IMR-90 (cell line): ENCODE measurements around the gene PHAF1. TPM values are rescaled to one million over a fixed set of nuclear protein-coding genes. Genes with fewer than 3 reads are reported as not detected.

Experiments
- ATAC-seq: fragments of 200-7000 bp; cut with Tn5 transposase; 2 replicates; pipeline ENCODE4 v1.9.1; 2020; ENCODE audit warnings: low read depth, mild to moderate bottlenecking, moderate library complexity
- BruUV-seq: library from RNA; stranded (reverse); fragments of 400-500 nt; replicated peaks from 2 replicates; lab custom pipeline; 2021; lab: Mats Ljungman, UMichigan
- CTCF ChIA-PET: fragments of 300-600 bp; formaldehyde crosslinking; extraction: SDS; loops from one replicate; lab custom pipeline; 2021; ENCODE audit warnings: antibody characterized with exemption; lab: Yijun Ruan, JAX
- POLR2A ChIA-PET: fragments of 300-600 bp; sonication (Branson Sonifier 250); formaldehyde crosslinking; loops from one replicate; lab custom pipeline; 2022; ENCODE audit warnings: antibody characterized with exemption; ENCODE audit not compliant: unreplicated experiment; lab: Charles Lee
- DNase-seq: peaks from one replicate; pipeline ENCODE4 v3.0.0; 2013
- H2AFZ ChIP-seq: replicated peaks from 2 replicates; pipeline ENCODE3; 2013; ENCODE audit warnings: low read length, mild to moderate bottlenecking; ENCODE audit not compliant: poor library complexity
- H2AK5ac ChIP-seq: 2 replicates; pipeline ENCODE4 v1.6.1; 2013; ENCODE audit warnings: low read depth, low read length, inconsistent platforms
- H2AK9ac ChIP-seq: replicated peaks from 2 replicates; pipeline ENCODE3; 2013; ENCODE audit warnings: mild to moderate bottlenecking, low read depth, low read length, moderate library complexity; ENCODE audit not compliant: poor library complexity
- H2BK120ac ChIP-seq: 2 replicates; pipeline ENCODE4 v1.6.1; 2013; ENCODE audit warnings: low read depth, low read length, inconsistent platforms
- H2BK15ac ChIP-seq: 3 replicates; pipeline ENCODE4 v1.6.1; 2013; ENCODE audit warnings: low read depth, low read length, inconsistent platforms
- H2BK20ac ChIP-seq: 2 replicates; pipeline ENCODE4 v1.6.1; 2013; ENCODE audit warnings: low read depth, mild to moderate bottlenecking, inconsistent platforms, low read length, moderate library complexity
- H2BK5ac ChIP-seq: 2 replicates; pipeline ENCODE4 v1.6.1; 2013; ENCODE audit warnings: mild to moderate bottlenecking, low read depth, low read length, inconsistent platforms; ENCODE audit not compliant: poor library complexity, severe bottlenecking
- H3K14ac ChIP-seq: replicated peaks from 2 replicates; pipeline ENCODE4 v1.6.1; 2013; ENCODE audit warnings: low read depth, low read length, inconsistent platforms
- H3K18ac ChIP-seq: 2 replicates; pipeline ENCODE4 v1.6.1; 2013; ENCODE audit warnings: low read depth, low read length, control low read depth
- H3K23ac ChIP-seq: 2 replicates; pipeline ENCODE4 v1.6.1; 2013; ENCODE audit warnings: low read depth, low read length, inconsistent platforms
- H3K27ac ChIP-seq: 2 replicates; pipeline ENCODE4 v1.5.1; 2013; ENCODE audit warnings: mild to moderate bottlenecking, control low read depth, low read length; ENCODE audit not compliant: insufficient read depth
- H3K27me3 ChIP-seq: 2 replicates; pipeline ENCODE4 v1.6.1; 2013; ENCODE audit warnings: low read length; ENCODE audit not compliant: control insufficient read depth, insufficient read depth
- H3K36me3 ChIP-seq: 2 replicates; pipeline ENCODE4 v1.6.1; 2013; ENCODE audit warnings: low read length, mixed read lengths; ENCODE audit not compliant: control insufficient read depth, insufficient read depth
- H3K4ac ChIP-seq: 2 replicates; pipeline ENCODE4 v1.6.1; 2013; ENCODE audit warnings: low read depth, low read length, inconsistent platforms
- H3K4me1 ChIP-seq: 2 replicates; pipeline ENCODE4 v1.6.1; 2013; ENCODE audit warnings: low read length, mixed read lengths; ENCODE audit not compliant: control insufficient read depth, insufficient read depth
- H3K4me2 ChIP-seq: 2 replicates; pipeline ENCODE4 v1.6.1; 2013; ENCODE audit warnings: low read depth, mild to moderate bottlenecking, control low read depth, low read length, moderate library complexity
- H3K4me3 ChIP-seq: 2 replicates; pipeline ENCODE4 v1.5.1; 2013; ENCODE audit warnings: low read depth, mild to moderate bottlenecking, control low read depth, low read length, moderate library complexity; ENCODE audit not compliant: insufficient read depth
- H3K56ac ChIP-seq: 2 replicates; pipeline ENCODE4 v1.6.1; 2013; ENCODE audit warnings: low read length, inconsistent platforms; ENCODE audit not compliant: insufficient read depth; ENCODE audit errors: extremely low read depth
- H3K79me1 ChIP-seq, 2 experiments: 2 replicates each; pipeline ENCODE4 v1.6.1; 2013; ENCODE audit warnings: low read length in 2 of 2, inconsistent platforms in 1 of 2, low read depth in 1 of 2
- H3K9ac ChIP-seq: 2 replicates; pipeline ENCODE4 v1.6.1; 2013; ENCODE audit warnings: low read depth, low read length, control low read depth
- H3K9me1 ChIP-seq: 2 replicates; pipeline ENCODE4 v1.6.1; 2013; ENCODE audit warnings: low read length, inconsistent platforms; ENCODE audit not compliant: insufficient read depth
- H3K9me3 ChIP-seq: 2 replicates; pipeline ENCODE4 v1.6.1; 2013; ENCODE audit warnings: low read length; ENCODE audit not compliant: control insufficient read depth, insufficient read depth
- H4K20me1 ChIP-seq: 2 replicates; pipeline ENCODE4 v1.6.1; 2013; ENCODE audit warnings: low read length, inconsistent platforms; ENCODE audit not compliant: insufficient read depth
- H4K5ac ChIP-seq: 2 replicates; pipeline ENCODE4 v1.6.1; 2013; ENCODE audit warnings: mild to moderate bottlenecking, low read depth, low read length, control low read depth
- H4K8ac ChIP-seq, 2 experiments: 2 replicates each; pipeline ENCODE4 v1.6.1; 2013; ENCODE audit warnings: low read depth in 2 of 2, low read length in 2 of 2, control low read depth in 1 of 2, inconsistent platforms in 1 of 2
- H4K91ac ChIP-seq: 2 replicates; pipeline ENCODE4 v1.6.1; 2013; ENCODE audit warnings: low read depth, low read length, inconsistent platforms; ENCODE audit not compliant: insufficient read depth
- BHLHE40 ChIP-seq: fragments of 150-350 bp; IDR thresholded peaks from 2 replicates; pipeline ENCODE4 v1.6.1; 2016; ENCODE audit warnings: mild to moderate bottlenecking, low read depth, low read length
- CEBPB ChIP-seq: IDR thresholded peaks from 2 replicates; pipeline ENCODE4 v1.6.1; 2012; ENCODE audit warnings: low read depth, low read length, improper control_type of control experiment
- CHD1 ChIP-seq: IDR thresholded peaks from 2 replicates; pipeline ENCODE4 v1.6.1; 2012; ENCODE audit warnings: low read depth, low read length, improper control_type of control experiment
- FOS ChIP-seq: fragments of 150-350 bp; IDR thresholded peaks from 2 replicates; pipeline ENCODE4 v1.6.1; 2016; ENCODE audit warnings: low read depth, low read length
- MAZ ChIP-seq: IDR thresholded peaks from 2 replicates; pipeline ENCODE4 v1.6.1; 2012; ENCODE audit warnings: low read depth, mild to moderate bottlenecking, low read length, improper control_type of control experiment, moderate library complexity, borderline replicate concordance
- MXI1 ChIP-seq: IDR thresholded peaks from 2 replicates; pipeline ENCODE4 v1.6.1; 2012; ENCODE audit warnings: low read depth, mild to moderate bottlenecking, low read length, moderate library complexity, borderline replicate concordance
- RFX5 ChIP-seq: IDR thresholded peaks from 2 replicates; pipeline ENCODE4 v1.8.0; 2012; ENCODE audit warnings: low read depth, mild to moderate bottlenecking, low read length, moderate library complexity
- WGBS, 2 experiments: methylation state at CpG; one replicate each; pipeline versions ENCODE4 v1.1.5 to v1.1.7; 2013; ENCODE audit warnings: missing lambda C conversion rate in 2 of 2; ENCODE audit not compliant: insufficient read length in 1 of 2; ENCODE audit errors: extremely low coverage in 2 of 2; 5-methylcytosine and 5-hydroxymethylcytosine counted together
- dilution Hi-C: fragments of 300-500 bp; cut with HindIII; formaldehyde crosslinking; loops from one replicate; pipeline ENCODE4 v1.14.3; 2018; ENCODE audit warnings: low sequenced_read_pairs; ENCODE audit not compliant: unreplicated experiment
- in situ Hi-C: fragments of 300-500 bp; cut with MboI; formaldehyde crosslinking; loops from 3 replicates; pipeline ENCODE4 v1.14.3; 2019; ENCODE audit warnings: low sequenced_read_pairs, inconsistent platforms, mixed read lengths
- intact Hi-C: fragments of 100-400 bp; cut with micrococcal nuclease; formaldehyde crosslinking; loops from 2 replicates; pipeline ENCODE4 v1.10.0; 2022
- polyA plus RNA-seq, 3 experiments: library from polyadenylated mRNA; depleted of rRNA; stranded (reverse); fragments of >200 nt; gene quantifications; 2 replicates each; pipeline ENCODE4 v1.2.3, GENCODE V29; 2012; ENCODE audit warnings: low replicate concordance in 1 of 3
- total RNA-seq: library from RNA; depleted of rRNA; stranded (reverse); fragments of >200 nt; gene quantifications from 2 replicates; pipeline ENCODE4 v1.2.3, GENCODE V29; 2012
- TF ChIP-seq, protein P1 (sequence below): fragments of 150-350 bp; IDR thresholded peaks from 2 replicates; pipeline ENCODE4 v1.6.1; 2016; ENCODE audit warnings: low read depth, mild to moderate bottlenecking, low read length, moderate library complexity, borderline replicate concordance

PHAF1 gene
- total and polyA plus RNA-seq, 2 of the 4 experiments (the other 2 are of a cell fraction) = 14.0 to 19.8 TPM

DNA sequence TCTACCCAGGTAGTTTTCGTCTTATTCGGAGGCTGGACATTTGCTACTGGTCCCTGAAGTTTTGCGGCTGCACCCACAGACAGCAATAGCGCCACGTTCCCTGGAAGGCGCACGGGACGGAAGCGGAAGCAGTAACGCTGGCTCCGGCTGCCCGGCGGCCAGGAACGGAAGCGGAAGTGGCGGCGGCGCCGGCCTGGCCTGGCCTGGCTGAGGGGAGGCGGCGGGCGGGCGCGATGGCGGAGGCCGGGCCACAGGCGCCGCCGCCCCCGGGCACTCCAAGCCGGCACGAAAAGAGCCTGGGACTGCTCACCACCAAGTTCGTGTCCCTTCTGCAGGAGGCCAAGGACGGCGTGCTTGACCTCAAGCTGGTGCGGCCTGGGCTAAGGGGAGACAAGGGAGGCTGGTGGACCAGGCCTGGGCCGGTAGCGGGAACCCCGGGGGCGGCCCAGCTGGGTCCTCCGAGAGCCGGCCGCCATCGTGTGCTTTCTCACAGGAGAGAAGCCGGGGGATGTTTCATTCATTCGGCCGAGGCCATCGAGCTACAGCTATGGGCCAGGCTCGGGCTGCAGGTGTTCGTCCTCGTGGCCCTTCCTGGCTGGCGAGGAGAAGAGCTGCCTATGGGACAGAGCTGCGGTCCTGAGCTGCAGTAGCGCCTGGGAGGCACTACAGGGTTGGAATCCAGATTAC, 82.4 kb downstream of the PHAF1 start, which contains the start of gene E2F4 (continued):
- TF ChIP-seq CHD1 = no peak
- TF ChIP-seq, protein P1, sequence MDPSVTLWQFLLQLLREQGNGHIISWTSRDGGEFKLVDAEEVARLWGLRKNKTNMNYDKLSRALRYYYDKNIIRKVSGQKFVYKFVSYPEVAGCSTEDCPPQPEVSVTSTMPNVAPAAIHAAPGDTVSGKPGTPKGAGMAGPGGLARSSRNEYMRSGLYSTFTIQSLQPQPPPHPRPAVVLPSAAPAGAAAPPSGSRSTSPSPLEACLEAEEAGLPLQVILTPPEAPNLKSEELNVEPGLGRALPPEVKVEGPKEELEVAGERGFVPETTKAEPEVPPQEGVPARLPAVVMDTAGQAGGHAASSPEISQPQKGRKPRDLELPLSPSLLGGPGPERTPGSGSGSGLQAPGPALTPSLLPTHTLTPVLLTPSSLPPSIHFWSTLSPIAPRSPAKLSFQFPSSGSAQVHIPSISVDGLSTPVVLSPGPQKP = no peak
- peak; percentile 94 for TF ChIP-seq BHLHE40

GRCh38 chr16:67192781-67193361, 83.1 kb downstream of the PHAF1 start:
- Histone ChIP-seq H2AK9ac (peak overlapping the region; percentile 100), H2BK5ac (peak overlapping the region; percentile 88), H2BK20ac (no peak overlapping the region), H4K91ac (peak overlapping the region; percentile 93), H3K4me2 (peak overlapping the region; percentile 75), H3K79me1 (peaks cover 25 to 54% of the 10 kb centered on the region in 2 experiments), H3K9ac (peak overlapping the region; percentile 98), H3K4ac (peak overlapping the region; percentile 93), H3K14ac (peak overlapping the region; percentile 97), H3K4me1 (peaks cover 15% of the 10 kb centered on the region), H4K8ac (peak overlapping the region; percentile 83 to 98; a peak in 3 of 4 replicates), H3K23ac (peak overlapping the region; percentile 80; the same call in 1 of the 2 replicates), H3K56ac (peak overlapping the region; percentile 69), H2BK120ac (no peak overlapping the region), H2BK15ac (0 out of 3 replicates have a peak overlapping the region, but pooled peaks have one; percentile 21), H3K9me1 (peaks cover 23% of the 10 kb centered on the region), H3K36me3 (peaks cover 45% of the 10 kb centered on the region), H3K4me3 (peak overlapping the region; percentile 95), H2AK5ac (peak overlapping the region; percentile 92), H3K18ac (no peak overlapping the region), H2AFZ (peak overlapping the region; percentile 98), H4K20me1 (peaks cover 34% of the 10 kb centered on the region), H3K9me3 (no peaks in the 10 kb centered on the region), H4K5ac (peak overlapping the region; percentile 85), H3K27me3 (no peaks in the 10 kb centered on the region), H3K27ac (peak overlapping the region; percentile 95)
- no TSS peak for BruUV-seq
- ATAC-seq (no peak), DNase-seq (no peak)
- dilution Hi-C loops = no loop called here
- intact Hi-C loops = no loop called here
- CTCF ChIA-PET = no interaction called here
- WGBS, 2 experiments = 80% methylated on average over 4 of the region's 17 CpGs; no CpG with 5 or more reads in 1 of the 2 experiments
- TF ChIP-seq FOS (no peak), MAZ (no peak), MXI1 (no peak), RFX5 (no peak), BHLHE40 (no peak), CEBPB (no peak)
- POLR2A ChIA-PET = no interaction called here
- in situ Hi-C loops = no loop called here
